Posterior vena cava (tissue), 2 donors: Measurements from ENCODE around the gene PCDH9. TPM values are rescaled to one million over a fixed set of nuclear protein-coding genes. Genes with fewer than 3 reads are reported as not detected.

ENCODE experiments used
- DNase-seq: peaks from one replicate; pipeline ENCODE4 v3.0.0-alpha.2; 2020; ENCODE audit warnings: low spot score
- intact Hi-C, 2 donors: fragments of 100-400 bp; cut with DNase I; formaldehyde crosslinking; loops; one replicate each; pipeline versions ENCODE4 v1.14.1 to v1.14.2; 2022 to 2023
- total RNA-seq, 2 donors: library from RNA; stranded (reverse); fragmentation: NEBNext Ultra II Directional; extraction: Animal tissue kit (Norgen Biotek cat#: 25700); gene quantifications; one replicate each; pipeline ENCODE4 v1.2.1, GENCODE V29; 2021
- donor health status: DM: yes; HTN: yes; CAD: no.
- donor health status: DM: yes; HTN: yes; CAD: no.

PCDH9 gene
- total RNA-seq, 2 donors from 2014 or later, result 1.6 to 2.4 TPM

DNA sequence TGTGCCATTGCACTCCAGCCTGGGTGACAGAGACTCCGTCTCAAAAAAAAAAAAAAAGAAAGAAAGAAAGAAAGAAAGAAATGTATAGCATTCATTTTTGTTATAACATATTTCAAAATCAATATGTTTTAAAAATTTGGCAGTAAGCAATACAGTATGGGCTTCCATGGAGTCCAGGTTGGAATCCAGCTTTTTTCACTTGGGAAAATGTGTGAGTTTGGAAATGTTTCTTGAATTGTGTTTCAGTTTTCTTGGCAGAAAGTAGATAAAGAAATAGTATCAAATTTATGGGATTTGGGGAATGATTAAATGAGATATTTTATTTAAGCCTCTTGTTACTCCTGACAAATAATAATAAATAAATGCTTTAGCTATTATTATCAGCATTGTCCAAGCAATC lies 225.6 kb downstream of the PCDH9 start:
- intact Hi-C loops, result no loop called here
- no peak for DNase-seq

DNA sequence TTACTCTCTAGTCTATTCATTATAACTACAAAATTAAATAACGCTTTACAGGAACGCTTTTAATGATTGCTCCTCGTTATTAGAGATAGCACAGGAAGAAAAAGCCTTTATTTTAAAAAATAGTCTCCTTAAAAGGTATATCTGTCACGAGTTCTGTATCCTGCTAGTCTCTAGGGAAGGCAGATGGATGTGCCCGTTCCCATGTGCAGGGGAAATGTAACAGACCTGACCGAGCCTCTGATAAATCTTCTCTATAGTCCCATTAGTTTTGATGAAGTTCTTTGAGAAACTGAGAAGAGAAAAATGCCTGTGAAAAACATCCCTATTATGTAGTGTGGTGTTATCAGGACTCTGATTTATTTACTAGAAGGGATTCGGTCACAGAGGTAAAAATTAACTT lies 226.4 kb downstream of the PCDH9 start:
- DNase-seq, result no peak
- intact Hi-C loops, result no loop called here

DNA sequence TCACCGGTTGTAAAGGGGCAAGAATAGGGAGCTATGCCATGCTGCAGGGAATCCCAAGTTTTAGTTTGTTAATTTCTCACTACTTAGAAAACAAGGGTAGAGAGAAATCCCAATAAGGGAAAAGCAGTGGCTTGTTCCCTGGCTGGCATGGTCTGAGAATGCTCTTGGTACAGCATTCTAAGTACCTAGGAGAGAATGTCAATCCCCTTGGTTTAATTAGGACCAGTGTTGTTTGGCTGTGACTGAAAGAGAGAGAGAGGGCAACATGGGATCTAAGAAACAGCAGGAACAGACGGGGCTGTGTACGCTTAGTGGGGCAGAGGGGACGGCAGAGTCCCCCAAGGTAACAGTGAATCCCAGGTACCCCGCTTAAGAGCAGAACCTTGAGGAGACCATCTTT lies 228.8 kb downstream of the PCDH9 start:
- intact Hi-C loops, result no loop called here
- DNase-seq, result no peak

DNA sequence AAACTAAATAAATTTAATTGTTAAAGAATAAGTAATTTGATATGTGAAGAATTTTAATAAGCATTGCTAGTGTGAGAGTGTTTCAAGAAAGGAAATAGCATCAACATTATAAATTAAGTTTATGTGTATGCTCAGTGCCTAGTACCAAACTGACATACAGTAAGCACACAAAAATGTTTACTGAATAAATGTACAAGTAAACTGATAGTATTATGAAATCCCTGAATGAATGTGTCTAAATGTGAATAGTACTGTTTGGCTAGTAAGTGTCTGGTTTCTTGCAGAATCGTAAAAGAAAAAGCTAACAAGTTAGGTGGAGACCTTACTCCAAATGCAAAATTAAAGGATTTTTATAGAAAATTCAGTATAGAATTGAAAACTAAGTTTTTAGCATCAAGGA lies 233.6 kb downstream of the PCDH9 start:
- intact Hi-C loops, result no loop called here

DNA sequence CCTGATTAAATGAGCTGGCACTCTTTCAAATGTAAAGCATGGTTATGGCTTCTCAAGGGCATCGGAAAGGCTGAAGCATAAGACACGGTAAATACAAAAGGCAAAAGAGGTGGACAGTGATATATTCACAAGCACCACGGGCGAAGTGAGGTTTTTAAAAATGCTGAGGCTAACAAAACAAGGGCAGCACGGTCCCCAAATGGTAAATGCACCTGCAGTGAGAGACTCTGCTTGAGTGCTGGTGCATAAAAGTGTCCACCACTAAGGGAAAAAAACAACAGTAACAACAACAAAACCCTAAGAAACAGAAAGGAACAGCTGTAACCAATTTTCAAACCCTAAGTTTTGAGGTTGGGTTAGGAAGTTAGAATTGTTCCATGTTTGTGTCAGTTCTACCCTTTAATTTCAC lies 234.9 kb downstream of the PCDH9 start:
- no peak for DNase-seq
- intact Hi-C loops, result no loop called here

More for the DNA sequence above, 233.6 kb downstream of the PCDH9 start:
- DNase-seq, result no peak

DNA sequence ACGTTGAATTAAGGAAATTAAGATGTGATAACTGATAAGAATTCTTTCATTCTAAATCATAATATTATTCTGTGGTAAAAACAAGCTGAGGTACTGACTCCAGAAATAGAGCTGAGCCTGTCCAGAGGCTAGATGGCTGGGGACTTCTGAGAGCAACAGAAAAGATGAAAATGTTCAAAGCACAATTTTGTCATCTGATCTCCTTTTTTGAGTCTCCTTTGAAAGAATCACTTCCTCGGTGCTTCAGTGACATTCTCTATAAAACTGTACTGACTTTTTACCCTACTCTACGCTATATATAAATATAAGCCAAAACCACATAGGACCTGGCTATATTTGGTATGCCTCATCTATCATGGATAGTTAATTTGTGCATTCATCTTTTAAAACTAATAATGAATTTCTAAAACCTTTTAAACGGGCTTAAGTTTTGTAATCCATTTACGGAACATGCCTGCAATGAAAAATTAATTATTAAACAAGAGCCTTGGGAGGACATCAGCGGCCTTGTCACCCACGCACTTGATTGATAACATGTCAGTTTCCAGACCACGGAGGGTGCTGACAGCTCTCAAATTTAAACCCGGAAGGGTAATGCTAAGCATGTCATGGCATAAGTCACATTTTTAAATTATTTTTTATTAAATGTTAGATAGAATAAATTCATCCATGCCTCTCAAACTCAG lies 235.5 kb downstream of the PCDH9 start:
- intact Hi-C loops, result no loop called here
- no peak for DNase-seq

DNA sequence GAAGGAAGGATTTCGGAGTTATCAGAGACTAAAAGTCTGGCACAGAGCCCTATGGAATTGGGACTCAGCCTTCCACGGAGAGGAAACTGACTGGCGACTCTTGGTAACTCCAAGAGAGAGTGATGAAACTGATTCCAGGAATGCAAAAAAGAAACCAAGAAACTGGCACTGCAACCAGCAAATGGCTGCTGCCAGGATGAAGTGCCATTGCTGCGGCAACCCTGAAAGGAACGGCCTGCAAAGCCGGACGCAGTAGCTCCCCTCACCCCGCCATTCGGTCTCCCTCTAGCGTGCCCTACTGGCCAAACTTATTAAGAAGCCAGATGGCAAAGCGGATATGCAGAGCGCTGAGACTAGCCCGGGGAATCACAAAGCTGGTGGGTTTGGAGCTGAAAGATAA lies 236.0 kb downstream of the PCDH9 start:
- peak; percentile 75 for DNase-seq
- intact Hi-C loops, result no loop called here

DNA sequence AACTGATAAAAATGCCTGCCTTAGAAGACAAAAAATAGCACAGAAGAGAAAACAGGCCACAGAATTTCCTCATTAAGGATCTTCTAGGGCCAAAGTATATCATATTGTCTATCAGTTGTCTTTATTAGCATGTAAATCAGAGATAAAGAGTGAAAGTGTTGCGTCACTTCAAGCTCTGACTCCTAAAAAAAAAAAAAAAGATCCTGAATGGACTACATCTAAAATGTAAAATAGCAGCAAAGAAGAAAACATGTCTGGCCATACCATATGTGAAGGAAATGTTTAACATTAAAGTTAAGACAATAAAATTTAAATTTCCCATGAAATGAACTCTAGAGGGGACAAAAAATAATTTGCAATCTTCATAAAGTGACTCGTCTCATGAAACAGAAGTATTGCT lies 237.4 kb downstream of the PCDH9 start:
- intact Hi-C loops, result no loop called here
- DNase-seq, result no peak

DNA sequence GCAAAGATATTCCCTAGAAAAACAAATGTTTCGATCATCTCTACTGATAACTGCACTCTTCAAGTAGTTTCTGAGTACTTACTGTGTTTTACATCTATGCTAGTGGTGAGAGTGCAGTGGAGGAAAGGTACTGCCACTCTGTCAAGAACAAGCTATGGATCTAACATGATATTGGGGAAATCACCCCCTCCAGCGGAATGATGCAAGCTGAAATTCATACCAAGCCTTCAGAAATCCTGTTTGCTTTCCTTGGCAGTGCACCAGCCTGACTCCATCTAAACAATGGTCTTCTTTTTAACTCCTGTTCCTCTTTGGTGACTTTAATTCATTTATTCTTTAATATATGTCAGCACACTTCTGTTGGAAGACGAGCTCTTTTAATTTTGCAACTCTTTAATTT lies 238.0 kb downstream of the PCDH9 start:
- intact Hi-C loops, result no loop called here
- DNase-seq, result no peak

DNA sequence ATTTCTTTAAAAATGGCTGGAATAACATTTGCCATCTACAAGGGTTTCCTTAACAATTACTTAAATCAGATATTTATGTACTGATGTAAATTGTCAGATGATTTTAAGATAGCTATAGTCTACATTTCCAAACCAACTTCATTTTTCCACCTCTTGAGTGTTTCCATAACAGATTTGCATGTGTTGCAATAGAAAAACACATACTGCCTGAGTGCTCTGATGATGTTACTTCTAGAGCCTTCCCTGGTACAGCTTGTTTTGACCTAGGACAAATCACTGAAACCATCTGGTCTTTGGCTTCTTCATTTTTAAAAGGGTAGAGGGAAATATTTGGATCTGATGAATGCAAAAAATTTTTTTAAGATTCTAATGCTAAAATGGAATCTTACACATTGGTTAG lies 245.9 kb downstream of the PCDH9 start:
- intact Hi-C loops, result no loop called here
- no peak for DNase-seq

DNA sequence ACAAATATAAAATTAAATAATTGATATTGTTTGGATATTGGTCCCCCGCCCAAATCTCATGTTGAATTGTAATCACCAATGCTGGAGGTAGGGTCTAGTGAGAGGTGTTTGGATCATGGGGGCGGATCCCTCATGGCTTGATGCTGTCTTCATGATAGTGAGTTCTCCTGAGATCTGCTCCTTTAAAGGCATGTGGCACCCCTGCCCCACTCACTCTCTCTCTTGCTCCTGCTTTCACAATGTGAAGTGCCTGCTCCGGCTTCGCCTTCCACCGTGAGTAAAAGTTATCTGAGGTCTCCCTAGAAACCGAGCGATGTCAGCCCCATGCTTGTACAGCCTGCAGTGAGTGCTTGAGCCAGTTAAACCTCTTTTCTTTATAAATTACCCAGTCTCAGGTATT lies 248.2 kb downstream of the PCDH9 start:
- DNase-seq, result no peak
- intact Hi-C loops, result no loop called here

DNA sequence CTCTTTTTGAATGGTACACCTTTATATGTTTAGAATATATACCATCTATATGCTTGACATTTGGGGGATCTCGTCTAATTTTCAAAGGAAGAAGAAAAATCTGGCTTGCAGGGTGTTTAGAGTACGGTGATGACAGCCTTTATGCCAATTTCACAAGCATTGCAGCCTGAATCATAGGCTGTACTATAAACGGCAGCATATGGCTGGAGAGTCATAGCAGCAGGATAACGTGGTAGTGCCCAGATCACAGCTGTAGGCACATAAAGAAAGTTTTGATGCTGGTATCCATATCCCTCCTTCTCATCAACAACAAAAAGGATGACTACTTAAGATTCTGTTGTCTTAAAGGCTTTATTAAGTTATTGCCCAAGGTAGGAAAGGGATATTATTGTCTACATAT lies 253.0 kb downstream of the PCDH9 start:
- intact Hi-C loops, result no loop called here

DNA sequence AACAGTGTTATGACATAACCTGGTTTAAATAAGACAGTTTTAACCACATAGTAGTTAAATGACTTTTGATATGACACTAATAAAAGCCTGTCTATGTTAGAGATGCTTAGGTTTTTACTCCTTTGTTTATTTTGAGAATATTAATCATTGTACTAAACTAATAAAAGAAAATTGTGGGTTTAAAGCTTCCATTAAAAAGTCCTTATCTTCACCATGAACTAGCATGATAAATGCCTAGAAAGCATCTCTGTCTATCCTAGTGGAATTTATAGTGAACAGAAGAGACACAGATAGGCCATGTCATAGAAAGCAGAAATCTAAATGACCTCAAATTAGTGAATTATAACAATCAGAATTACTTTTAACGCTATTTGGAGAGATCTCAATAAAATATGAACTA lies 255.2 kb downstream of the PCDH9 start:
- intact Hi-C loops, result no loop called here
- no peak for DNase-seq

More for the DNA sequence above, 253.0 kb downstream of the PCDH9 start:
- DNase-seq, result no peak

DNA sequence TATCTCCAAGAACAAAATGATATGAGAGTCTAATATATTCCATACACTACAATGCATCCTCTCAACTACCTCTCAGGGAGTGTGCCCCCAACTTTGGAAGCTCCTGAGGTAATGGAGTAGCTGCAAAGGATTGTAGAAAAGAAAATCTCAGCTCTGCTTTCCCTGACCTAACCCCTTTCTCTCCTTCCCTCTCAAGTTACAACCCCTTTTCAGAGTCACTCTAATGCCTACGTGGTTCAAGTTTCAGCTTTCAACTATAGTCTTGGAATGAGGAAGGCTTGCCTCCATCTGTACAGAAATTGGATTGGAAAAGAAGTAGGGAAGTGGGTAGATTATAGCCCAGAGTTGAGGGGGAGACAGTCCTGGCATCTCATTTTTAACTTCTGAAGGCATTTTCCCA lies 256.0 kb downstream of the PCDH9 start:
- intact Hi-C loops, result no loop called here
- DNase-seq, result no peak

DNA sequence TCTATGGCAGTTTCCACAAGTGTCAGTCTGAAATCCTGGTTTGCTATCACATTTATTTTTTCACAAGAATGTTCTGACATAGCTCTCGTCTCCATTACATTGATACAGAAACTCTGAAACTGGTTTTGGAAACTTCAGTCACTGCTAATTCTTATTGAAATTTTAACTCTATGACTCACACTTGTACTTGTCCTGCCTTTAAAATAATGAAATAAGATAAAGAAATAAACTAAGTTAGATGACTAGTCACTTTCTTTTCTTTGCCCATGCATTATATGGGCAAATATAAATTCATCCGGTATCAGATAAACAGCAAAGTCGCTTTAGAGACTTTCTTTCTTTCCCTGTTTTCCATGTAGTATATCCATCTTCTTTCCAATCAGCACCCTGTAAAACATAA lies 257.5 kb downstream of the PCDH9 start:
- intact Hi-C loops, result no loop called here
- DNase-seq, result no peak

DNA sequence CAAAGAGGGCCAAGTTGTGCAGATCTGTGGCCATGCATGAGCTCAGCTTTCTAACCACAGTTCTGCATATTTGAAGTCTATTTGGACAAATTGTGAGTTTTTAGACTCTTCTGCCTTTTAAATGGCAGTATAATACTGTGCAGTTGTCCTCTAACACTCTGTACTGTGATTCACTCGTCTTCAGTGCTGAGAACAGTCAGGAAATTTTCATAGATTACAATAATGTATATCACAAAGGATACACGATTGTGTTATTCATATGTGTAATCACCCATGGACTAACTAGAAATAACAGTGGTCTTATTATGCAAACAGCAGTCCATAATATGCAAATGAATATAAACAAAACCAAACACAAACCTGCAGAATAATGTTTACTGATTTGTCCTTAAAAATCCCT lies 259.1 kb downstream of the PCDH9 start:
- intact Hi-C loops, result no loop called here
- DNase-seq, result no peak

DNA sequence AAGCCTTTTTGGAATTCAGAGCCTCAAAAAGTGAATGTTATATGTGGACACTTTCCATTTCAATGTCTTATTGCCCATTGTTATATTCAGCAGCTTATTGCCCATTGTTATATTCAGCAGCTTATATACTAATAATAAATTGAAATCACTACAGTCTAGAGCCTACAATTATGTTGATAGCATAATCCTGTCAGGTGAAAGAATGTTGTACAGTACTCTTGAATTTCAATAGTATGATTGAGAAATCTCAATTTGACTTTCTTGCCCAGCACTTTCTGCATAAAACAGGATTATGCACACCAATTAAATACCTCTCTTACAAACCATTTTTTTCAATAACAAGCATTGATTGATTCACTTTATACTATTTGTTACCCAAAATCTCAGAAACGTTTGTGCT lies 260.8 kb downstream of the PCDH9 start:
- intact Hi-C loops, result no loop called here
- no peak for DNase-seq

DNA sequence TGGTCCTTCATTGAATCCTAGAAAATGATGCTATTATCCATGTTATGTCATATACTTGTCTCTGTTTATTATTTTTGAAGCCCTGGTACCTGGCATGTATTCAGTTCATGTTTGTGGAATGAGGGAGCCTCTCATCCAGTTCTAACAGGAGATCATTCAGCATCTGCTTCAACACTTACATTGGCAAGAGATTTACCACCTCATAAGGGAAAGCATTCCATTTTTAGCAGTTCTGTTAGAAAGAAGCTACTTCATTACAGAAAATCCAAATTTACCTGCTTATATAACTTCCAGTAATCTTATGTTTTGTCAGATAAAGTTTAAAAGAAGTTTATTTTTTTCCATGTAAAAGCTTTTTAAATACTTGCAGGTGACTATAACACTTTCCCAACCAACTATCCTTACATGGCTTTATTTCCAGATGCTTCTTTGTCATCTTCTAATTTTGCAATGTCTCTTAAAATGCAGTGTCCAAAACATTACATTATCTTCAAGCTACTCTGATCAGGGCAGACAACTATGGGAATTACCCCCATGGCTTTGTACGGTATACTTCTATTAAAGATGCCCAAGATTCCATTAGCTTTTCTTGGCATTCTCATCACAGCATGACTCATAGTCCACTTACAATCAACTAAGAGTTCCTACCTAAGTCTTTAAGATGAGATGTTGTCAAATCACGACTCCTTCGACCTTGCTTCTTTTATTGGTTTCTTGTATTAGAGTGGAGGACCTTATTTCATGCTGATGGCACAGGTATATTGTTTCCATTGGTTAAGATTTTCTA lies 262.1 kb downstream of the PCDH9 start:
- intact Hi-C loops, result no loop called here
- DNase-seq, result no peak

DNA sequence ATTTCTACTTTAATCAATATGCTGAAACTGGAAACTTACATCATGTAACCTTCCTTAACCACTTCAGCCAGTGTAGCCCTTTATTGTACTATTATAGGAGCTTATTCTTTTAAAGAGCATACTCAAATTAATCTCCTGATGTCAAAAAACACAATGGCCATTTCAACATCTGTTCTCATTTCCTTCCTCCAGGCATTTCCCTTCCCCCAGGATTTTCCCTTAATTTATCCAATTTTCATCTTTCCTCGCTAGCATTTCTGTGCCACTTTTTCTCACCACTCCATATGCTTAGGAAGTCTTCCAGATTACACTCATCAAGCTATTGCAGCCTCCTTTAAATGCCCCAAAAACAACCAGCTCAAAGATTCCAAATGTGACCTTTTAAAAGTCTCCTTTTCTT lies 265.0 kb downstream of the PCDH9 start:
- intact Hi-C loops, result no loop called here
- DNase-seq, result no peak

DNA sequence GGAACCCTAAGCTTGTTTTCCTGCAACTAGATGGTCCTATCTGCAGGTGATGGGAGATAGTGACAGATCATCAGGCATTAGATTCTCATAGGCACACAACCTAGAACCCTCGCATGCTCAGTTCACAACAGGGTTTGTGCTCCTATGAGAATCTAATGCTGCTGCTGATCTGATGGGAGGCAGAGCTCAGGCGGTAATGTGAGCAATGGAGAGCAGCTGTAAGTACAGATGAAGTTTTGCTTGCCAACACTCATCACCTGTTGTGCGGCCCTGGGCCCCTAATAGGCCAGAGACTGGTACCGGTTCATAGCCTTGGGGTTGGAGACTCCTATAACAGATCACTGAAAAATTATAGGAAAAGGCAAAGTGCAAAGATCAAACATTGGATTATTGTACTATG lies 267.2 kb downstream of the PCDH9 start:
- no peak for DNase-seq
- intact Hi-C loops, result no loop called here

DNA sequence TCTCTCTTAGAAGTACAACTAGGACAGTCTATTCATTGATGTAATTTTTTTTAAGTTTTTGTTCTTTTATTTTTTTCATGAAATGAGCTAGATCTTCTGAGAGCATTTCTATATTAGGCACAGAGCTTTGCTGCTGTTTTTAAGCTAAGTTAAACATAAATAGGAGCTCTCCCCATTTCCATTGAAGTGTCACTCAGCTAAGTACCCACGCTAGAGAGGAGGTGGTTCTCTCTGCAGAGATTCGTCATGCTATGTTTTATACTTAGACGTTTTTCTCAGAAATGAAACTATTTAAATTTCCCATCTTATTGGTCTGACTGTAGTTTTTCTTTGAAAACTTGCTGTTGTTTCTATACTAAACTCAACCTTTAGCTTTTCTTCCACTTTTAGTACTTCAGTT lies 271.5 kb downstream of the PCDH9 start:
- no peak for DNase-seq
- intact Hi-C loops, result no loop called here
